GM04504 (cell line): ENCODE data around the gene TIPIN.
"Not testable (repeated sequence)": the region's sequence is repeated elsewhere in the genome, so short reads cannot be mapped to it uniquely, and the experiment has no call there.

ENCODE experiments used
- DNase-seq: peaks from one replicate; pipeline ENCODE4 v3.0.0-alpha.2; 2012; ENCODE audit warnings: low read depth

Gene TIPIN

GRCh38 chr15:66381376-66381775 lies 24.9 kb upstream of the TIPIN start:
- not testable (repeated sequence) for DNase-seq

GRCh38 chr15:66378814-66379430 lies 22.4 kb upstream of the TIPIN start:
- no peak for DNase-seq

GRCh38 chr15:66374179-66374578 lies 17.7 kb upstream of the TIPIN start:
- no peak for DNase-seq

GRCh38 chr15:66369773-66370651 lies 13.5 kb upstream of the TIPIN start:
- DNase-seq = no peak

- no peak for DNase-seq
Measured at GRCh38 chr15:66364944-66365528, 8.6 kb upstream of the TIPIN start.

GRCh38 chr15:66362776-66363175 lies 6.3 kb upstream of the TIPIN start:
- DNase-seq = no peak

- not testable (repeated sequence) for DNase-seq
Measured at GRCh38 chr15:66361745-66362460, 5.4 kb upstream of the TIPIN start.

- no peak for DNase-seq
Measured at GRCh38 chr15:66359740-66360139, 3.3 kb upstream of the TIPIN start.

- DNase-seq = no peak
Measured at GRCh38 chr15:66356077-66356358, 467 bp downstream of the TIPIN start.

GRCh38 chr15:66348530-66348929 lies 8.0 kb downstream of the TIPIN start:
- not testable (repeated sequence) for DNase-seq

- no peak for DNase-seq
Measured at GRCh38 chr15:66328771-66329170, 27.7 kb downstream of the TIPIN start.

- DNase-seq = no peak
Measured at GRCh38 chr15:66327736-66328135, 28.7 kb downstream of the TIPIN start.

GRCh38 chr15:66326051-66326450 lies 30.4 kb downstream of the TIPIN start:
- DNase-seq = no peak

GRCh38 chr15:66323312-66323928 lies 33.1 kb downstream of the TIPIN start:
- DNase-seq = no peak

GRCh38 chr15:66312144-66312543 lies 44.3 kb downstream of the TIPIN start:
- no peak for DNase-seq

- DNase-seq = no peak
Measured at GRCh38 chr15:66310786-66311185, 45.7 kb downstream of the TIPIN start.

- DNase-seq = no peak
Measured at GRCh38 chr15:66309828-66310227, 46.7 kb downstream of the TIPIN start.

GRCh38 chr15:66308531-66308930 lies 48.0 kb downstream of the TIPIN start:
- DNase-seq = no peak

GRCh38 chr15:66306381-66306780 lies 50.1 kb downstream of the TIPIN start:
- DNase-seq = no peak

- not testable (repeated sequence) for DNase-seq
Measured at GRCh38 chr15:66304425-66304824, 52.1 kb downstream of the TIPIN start.

GRCh38 chr15:66302489-66303278 lies 53.8 kb downstream of the TIPIN start:
- no peak for DNase-seq
